Dedifferentiated amniotic fluid mesenchymal stem cell (primary cell): ENCODE data around the gene SIRT3.
"Not testable (repeated sequence)": the region's sequence is repeated elsewhere in the genome, so short reads cannot be mapped to it uniquely, and the experiment has no call there.

Source experiments
- DNase-seq: peaks from one replicate; pipeline ENCODE4 v3.0.0-alpha.2; 2016; ENCODE audit errors: extremely low spot score

SIRT3 gene

GRCh38 chr11:203056-203944, 32.8 kb downstream of the SIRT3 start:
- DNase-seq: no peak

GRCh38 chr11:202490-202889, 33.7 kb downstream of the SIRT3 start:
- no peak for DNase-seq

GRCh38 chr11:201966-202365, 34.2 kb downstream of the SIRT3 start:
- DNase-seq: no peak

GRCh38 chr11:200224-201003, 35.7 kb downstream of the SIRT3 start:
- no peak for DNase-seq

GRCh38 chr11:199782-200181, 36.4 kb downstream of the SIRT3 start:
- no peak for DNase-seq

GRCh38 chr11:199004-199581, 37.0 kb downstream of the SIRT3 start:
- no peak for DNase-seq

- no peak for DNase-seq
These were observed 37.8 kb downstream of the SIRT3 start for GRCh38 chr11:198236-198806.

- DNase-seq: no peak
These were observed 38.4 kb downstream of the SIRT3 start for GRCh38 chr11:197741-198235.

- DNase-seq: peak; percentile 5
These were observed 39.1 kb downstream of the SIRT3 start for GRCh38 chr11:196786-197731.

- not testable (repeated sequence) for DNase-seq
These were observed 42.7 kb downstream of the SIRT3 start for GRCh38 chr11:193481-193880.

GRCh38 chr11:192674-193128, 43.4 kb downstream of the SIRT3 start, which contains the start of gene SCGB1C1:
SCGB1C1 (plus strand) TSS chr11:193078; CDS start chr11:193100, 22 bp downstream.
- DNase-seq: not testable (repeated sequence)

- DNase-seq: not testable (repeated sequence)
These were observed 44.4 kb downstream of the SIRT3 start for GRCh38 chr11:191490-192478.

GRCh38 chr11:190546-190945, 45.6 kb downstream of the SIRT3 start:
- DNase-seq: not testable (repeated sequence)

GRCh38 chr11:189843-190311, 46.3 kb downstream of the SIRT3 start:
- not testable (repeated sequence) for DNase-seq

GRCh38 chr11:189200-189783, 46.9 kb downstream of the SIRT3 start:
- not testable (repeated sequence) for DNase-seq

GRCh38 chr11:180242-180641, 55.9 kb downstream of the SIRT3 start:
- not testable (repeated sequence) for DNase-seq
